Stomach (tissue), 4 donors: ENCODE results near the gene CRYGD.

ENCODE experiments used
- CTCF ChIP-seq, 7 experiments: fragments of 450-650 bp in 4 of 7; fragments of 200-600 bp in 3 of 7; sonication (generic) in 3 of 7; IDR thresholded peaks; one replicate each; pipeline ENCODE4 v1.5.1; 2016 to 2019; ENCODE audit warnings: antibody characterized with exemption in 7 of 7, control low read depth in 2 of 7, mild to moderate bottlenecking in 1 of 7
- EP300 ChIP-seq: sonication (generic); formaldehyde crosslinking; IDR thresholded peaks from one replicate; pipeline ENCODE4 v1.6.1; 2017; ENCODE audit warnings: antibody characterized with exemption
- POLR2A ChIP-seq, 4 donors: fragments of 450-650 bp; IDR thresholded peaks; one replicate each; pipeline ENCODE4 v1.6.1; 2016; ENCODE audit warnings: antibody characterized with exemption in 4 of 4, control low read depth in 2 of 4, mild to moderate bottlenecking in 1 of 4, moderate library complexity in 1 of 4
- POLR2AphosphoS5 ChIP-seq, 3 donors: sonication (generic); formaldehyde crosslinking; IDR thresholded peaks; one replicate each; pipeline ENCODE4 v1.6.1; 2016; ENCODE audit warnings: antibody characterized with exemption in 3 of 3

- TF ChIP-seq CTCF (IDR thresholded peaks at IDR 0.05) (no peak), POLR2AphosphoS5 (IDR thresholded peaks at IDR 0.05) (no peak), POLR2A (IDR thresholded peaks at IDR 0.05) (no peak), EP300 (no peak)
These were observed 26.6 kb upstream of the CRYGD start for GRCh38 chr2:208150956-208151355.
